Stimulated activated naive CD4-positive, alpha-beta T cell (primary cell): ENCODE measurements around the gene STX10.

ENCODE experiments used
- DNase-seq, 6 experiments: peaks; one replicate each; lab custom pipeline; 2025; lab: John Stamatoyannopoulos, UW

Gene STX10

DNA sequence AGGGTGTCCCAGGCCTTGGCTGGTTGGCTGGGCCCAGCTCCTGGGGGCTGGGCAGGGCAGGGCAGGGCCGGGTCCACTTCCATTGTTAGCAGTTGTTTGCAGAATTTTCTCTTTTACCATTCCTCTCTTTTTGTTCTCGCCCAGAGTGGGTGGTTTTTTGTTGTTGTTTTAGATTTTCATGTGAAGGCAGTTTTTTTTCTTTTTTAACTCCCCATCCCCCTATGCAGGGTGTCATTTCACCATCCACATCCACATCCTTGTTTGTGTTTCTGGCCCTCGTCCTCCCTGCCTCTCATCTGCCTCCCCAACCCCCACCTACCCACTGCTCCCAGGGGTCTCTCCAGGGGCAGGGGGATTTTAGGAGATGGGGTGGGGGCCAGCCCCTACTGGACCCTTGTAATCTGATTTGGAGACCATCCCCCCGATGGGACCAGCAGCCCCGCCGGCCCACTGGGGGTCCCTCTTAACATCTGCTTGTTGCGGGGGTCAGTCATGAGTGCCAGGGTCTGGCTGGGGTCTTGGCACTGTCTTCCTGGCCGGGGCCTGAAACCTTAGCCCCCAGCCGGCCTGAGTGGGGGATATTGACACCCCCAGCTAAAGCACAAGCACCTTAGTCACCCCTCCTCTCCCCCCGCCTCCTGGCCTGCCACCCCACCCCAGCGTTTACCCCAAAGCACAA is 10.4 kb downstream of the STX10 start:
- no peak for DNase-seq

DNA sequence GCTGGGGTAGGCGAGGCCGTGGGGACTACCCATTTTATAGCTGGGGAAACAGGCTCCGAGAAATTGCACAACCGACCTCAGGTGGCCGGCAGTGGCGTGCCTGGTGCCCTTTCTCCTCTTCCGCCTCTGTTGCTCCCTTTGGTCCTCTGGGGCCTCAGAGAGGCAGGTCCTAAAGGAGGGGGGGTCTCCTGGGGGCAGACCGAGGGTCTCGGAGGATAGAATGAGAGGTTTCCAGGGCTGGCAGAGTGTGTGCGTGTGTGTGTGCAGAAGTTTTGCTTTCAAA is 11.3 kb downstream of the STX10 start:
- DNase-seq = no peak

DNA sequence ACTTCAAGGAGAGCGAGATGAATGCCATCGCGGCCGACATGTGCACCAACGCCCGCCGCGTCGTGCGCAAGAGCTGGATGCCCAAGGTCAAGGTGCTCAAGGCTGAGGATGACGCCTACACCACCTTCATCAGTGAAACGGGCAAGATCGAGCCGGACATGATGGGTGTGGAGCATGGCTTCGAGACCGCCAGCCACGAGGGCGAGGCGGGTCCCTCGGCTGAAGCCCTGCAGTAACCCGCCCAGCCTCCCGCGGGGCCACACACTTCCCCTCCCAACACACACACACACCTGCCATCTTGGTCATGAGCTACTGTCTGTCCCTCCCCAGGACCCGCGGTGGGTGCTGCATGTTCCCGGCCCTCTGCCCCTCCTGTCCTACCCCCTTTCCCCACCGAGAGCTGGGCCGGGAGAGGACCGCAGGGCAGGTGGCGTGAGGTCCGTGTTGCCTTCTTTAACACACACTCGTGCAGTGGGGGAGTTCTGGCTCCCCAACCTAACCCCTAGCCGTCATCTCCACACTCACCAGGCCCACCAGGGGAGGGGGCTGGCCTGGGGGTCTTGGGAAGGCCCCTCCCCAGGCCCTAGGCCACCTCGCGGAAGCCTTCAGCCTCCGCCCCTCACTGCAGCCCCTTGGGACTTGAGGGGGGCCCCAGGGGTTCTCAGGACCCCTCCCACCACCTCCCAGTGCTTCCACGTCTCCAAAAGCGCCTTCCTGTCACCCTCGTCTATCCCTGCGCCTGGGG is 11.8 kb downstream of the STX10 start:
- DNase-seq = no peak

DNA sequence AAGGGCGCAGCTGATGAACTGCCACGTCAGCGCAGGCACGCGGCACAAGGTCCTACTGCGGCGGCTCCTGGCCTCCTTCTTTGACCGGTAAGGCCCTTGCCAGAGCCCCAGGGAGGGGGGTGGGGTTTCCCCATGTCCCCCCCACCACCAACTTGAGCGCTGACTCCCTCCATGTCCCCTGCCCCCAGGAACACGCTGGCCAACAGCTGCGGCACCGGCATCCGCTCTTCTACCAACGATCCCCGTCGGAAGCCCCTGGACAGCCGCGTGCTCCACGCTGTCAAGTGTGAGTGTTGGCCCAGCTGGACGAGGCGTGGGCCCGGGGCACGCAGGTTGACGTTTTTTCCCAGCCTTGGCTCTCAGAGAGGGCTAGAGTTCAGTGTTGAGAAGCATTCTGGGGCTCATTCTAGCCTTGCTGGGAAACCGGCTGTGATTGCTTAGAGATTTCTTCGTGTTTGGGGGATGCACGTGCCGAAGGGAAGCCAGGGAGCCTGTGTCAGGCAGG is 12.8 kb downstream of the STX10 start:
- DNase-seq = no peak

DNA sequence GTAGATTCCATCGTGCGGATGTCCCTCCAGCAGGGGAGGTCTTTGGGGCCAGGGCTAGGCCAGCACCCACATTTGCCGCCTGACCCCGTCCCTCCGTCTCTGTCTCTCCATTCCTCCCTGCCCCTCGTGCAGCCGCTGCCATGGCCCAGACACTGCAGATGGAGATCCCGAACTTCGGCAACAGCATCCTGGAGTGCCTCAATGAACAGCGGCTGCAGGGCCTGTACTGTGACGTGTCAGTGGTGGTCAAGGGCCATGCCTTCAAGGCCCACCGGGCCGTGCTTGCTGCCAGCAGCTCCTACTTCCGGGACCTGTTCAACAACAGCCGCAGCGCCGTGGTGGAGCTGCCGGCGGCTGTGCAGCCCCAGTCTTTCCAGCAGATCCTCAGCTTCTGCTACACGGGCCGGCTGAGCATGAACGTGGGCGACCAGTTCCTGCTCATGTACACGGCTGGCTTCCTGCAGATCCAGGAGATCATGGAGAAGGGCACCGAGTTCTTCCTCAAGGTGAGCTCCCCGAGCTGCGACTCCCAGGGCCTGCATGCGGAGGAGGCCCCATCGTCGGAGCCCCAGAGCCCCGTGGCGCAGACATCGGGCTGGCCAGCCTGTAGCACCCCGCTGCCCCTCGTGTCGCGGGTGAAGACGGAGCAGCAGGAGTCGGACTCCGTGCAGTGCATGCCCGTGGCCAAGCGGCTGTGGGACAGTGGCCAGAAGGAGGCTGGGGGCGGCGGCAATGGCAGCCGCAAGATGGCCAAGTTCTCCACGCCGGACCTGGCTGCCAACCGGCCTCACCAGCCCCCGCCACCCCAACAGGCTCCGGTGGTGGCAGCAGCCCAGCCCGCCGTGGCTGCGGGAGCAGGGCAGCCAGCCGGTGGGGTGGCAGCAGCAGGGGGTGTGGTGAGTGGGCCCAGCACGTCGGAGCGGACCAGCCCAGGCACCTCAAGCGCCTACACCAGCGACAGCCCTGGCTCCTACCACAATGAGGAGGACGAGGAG is 14.8 kb downstream of the STX10 start:
- no peak for DNase-seq

DNA sequence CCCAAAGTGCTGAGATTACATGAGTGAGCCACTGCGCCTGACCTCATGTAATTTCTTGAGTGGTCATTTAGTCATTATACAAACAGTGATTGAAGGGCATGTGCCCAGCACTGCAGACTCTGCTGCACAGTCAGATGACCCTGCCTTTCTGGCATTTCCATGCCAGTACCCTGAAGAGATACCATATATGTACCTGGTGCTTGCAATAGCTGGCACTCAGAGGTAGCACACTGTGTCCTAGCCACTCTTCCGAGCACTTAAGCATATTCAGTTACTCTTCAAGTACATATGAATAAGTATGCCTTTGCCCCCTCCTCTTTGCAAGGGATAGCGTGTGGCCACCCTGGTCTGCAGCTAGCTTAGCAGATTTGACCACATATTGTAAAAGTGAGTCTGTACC is 15.5 kb downstream of the STX10 start:
- DNase-seq = no peak

DNA sequence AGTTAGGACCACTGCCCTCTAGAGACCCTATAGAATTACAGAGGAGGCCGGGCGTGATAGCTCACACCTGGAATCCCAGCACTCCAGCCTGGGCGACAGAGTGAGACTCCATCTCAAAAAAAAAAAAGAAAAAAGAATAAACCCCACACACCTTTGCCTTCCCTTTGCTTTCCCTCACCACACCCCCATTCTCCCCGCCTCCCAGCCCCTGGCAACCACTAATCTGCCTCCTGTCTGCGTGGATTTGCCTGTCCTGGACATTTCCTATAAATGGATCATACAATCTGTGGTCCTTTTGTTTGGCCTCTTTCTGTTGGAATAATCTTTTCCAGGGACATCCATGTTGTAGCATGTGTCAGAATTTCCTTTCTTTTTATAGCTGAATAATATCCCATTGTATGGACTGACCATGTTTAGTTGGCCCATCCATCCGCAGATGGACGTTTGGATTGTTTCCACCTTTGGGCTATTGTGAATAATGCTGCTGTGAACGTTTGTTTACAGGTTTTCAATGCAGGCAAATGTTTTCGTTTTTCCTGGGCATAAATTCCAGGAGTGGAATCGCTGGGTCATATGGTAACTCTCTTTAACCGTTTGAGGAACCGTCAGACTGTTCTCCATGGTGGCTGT is 16.8 kb downstream of the STX10 start:
- DNase-seq = no peak

DNA sequence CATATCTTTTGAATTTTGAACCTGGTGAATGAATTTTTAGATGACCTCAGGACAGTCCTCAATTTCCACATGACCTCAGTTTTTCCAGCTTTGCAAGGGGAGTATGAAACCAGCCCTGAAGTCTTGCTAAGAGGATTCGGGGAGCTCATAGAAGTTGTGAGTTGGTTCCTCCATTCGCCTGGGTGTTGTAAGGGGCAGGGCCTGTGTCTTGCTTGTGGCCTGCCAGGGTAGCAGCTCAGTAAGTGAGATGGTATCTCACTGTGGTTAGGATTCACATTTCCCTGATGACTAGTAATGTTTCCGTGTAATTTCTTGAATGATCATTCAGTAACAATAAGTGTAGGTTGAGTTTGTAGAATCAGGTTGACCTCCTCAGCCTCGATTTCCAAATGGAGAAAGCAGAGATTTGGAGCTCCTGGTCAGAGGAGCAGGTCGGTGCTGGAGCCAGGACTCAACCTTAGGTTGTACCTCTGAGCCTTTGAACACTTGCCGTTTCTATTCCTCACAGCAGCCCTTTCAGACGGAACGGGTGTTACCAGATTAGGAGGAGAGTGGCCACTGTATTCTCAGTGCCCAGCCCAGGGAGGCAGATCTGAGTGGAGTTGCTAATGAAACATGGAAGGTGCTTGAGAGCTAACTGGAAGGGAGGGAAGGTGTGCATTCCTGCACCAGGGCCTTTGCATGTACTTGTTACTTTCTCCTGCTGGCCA is 17.5 kb downstream of the STX10 start:
- no peak for DNase-seq

DNA sequence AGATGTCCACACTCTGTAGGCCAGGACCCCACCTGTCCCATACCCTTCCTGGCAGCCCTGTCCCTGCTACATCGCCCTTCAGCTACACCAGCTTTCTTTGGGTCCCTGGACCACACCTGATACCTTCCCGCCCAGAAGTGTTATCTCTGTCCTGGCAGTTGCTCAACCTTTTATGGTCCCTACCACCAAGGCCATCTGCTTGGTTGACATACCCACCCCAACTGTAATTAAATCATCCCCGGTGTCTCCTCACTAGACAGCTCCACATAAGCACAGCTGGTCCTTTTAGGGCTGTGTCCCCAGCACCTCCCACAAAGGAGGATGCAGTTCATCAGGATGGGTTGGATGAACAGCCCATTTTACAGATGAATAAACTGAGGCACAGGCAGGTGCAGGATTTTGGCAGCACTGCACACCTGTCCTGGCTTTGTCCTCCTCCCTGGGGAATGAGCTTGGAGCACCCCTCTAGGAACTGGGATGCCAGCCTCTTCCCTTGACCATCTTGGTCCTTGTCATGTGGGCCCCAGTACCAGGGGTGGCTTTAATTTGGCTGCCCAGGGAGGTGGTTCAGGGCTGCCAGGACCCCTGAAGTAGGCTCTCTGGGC is 19.2 kb downstream of the STX10 start:
- no peak for DNase-seq

DNA sequence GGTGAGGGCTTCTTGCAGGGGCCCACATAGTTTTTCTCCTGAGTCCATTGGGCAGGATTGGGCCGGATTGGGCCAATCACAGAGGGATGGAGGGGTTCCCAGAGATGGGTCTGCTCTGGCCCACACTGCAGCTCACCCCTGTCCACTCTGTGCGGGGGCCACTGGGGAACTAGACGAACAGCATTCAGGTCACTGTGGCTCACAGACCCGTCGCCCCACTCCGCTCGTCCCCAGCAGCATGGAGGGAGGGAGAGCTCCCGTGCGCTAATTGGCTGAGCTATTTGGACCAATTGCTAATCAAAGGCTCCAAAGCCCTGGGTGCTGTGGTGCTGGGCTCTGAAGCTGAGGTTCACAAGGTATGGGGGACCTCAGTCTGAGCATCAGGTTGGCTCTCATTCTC is 20.8 kb downstream of the STX10 start:
- DNase-seq = no peak

DNA sequence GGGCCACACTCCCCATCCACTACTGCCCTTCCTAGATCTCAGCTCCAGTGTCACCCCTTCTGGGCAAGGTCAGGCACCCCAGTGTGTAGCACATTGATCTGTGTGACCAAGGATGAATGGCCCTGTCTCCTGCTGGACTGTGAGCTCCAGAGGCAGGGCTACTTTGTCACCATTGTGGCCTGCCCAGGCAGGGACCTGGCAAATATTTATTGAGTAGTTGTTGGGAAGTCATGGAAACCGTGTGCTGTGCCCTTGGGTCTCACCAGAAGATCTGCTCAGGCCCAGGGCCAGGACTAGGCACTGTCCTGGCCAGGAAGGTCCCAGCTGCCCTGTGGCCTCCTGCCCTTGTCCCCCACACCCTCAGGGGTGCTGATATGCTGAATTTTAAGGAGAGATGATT is 21.6 kb downstream of the STX10 start:
- DNase-seq = no peak

DNA sequence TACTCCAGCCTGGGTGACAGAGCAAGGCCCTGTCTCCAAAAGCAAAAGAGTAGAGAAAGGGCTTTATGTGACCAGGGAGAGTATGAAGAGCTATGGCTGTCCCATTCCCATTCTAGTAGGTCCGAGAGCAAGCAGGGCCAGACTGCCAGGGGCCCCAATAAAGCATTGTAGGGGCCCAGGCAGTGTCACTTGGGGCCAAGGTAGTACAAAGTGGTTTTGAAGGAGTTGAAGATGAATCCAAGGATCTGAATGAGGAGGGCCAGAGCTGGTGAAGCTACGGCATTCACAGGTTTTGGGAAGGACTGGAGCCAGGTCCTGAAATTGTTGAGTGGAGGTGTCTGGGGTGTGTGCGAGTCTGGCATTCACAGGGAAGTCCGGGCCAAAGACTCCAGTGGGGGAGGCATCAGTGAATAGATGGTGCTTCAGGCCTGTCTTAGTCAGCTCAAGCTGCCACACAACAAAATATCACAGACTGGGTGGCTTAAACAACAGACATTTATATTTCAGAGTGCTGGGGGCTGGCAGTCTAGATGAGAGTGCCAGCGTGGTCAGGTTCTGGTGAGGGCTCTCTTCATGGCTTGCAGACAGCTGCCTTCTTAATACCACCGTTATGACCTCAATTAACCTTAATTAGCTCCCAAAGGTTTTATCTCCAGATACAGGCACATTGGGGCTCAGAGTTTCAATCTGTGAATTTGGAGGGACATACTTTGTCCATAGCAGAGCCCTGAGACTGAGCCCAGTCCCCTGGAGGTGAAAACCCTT is 22.2 kb downstream of the STX10 start:
- no peak for DNase-seq

DNA sequence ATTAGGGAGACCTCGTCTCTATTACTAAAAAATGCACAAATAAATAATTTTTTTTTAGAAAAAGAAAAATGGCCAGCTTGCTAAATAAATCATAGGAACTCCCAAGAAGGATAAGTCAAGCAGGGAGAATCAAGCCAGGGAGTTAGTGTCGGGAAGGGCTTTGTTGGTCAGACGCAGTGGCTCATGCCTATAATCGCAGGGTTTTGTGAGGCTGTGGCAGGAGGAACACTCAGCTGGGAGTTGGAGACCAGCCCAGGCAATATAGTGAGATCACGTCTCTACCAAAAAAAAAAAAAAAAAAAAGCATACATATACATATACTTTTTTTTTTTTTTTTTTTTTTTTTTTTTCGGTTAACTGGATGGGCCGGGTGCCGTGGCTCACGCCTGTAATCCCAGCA is 23.1 kb downstream of the STX10 start:
- DNase-seq = no peak

DNA sequence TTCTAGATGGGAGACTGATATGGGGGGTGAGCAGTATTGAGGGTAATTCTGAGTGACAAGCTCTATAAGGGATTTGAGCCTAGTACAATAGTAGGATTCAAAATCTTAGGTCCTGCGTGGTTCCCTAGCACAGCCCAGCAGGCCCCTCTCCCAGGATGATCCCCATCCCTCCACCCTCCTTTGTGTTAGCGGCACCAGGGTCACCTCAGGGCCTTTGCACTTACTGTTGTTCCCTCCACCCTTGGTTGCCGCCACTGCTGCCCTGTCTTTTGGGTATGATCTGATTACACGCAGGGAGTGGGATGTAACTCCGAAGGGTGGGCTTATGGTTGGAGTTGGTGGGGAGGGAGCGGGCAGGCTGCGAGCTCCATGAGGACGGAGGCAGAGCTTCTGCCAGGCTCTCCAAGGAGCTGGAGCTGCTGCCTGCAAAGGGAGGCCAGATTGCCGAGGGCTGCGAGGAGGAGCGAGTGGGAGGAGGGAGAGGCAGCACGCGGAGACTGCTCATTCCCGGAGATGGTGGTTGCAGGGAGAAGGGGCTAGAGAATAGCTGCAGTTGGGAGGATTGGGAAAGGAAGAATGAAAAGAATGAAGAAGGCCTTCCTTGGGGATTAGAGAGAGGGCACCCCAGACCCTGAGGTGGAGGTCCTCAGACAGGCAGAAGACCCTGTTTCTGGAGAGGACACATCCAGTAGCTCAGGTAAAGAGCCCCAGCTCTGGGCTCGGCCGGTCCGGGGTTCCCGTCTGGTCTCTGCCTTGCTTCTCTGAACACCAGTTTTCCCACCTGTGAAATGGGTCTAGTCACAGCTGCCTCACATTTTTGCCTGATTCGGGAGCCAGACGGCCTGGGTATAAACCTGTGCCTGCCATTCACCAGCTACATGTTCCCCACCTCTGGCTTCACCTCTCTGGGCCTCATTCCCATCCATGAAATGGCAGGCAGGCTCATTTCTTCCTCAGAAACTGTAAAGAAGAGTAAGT is 26.9 kb downstream of the STX10 start:
- no peak for DNase-seq

DNA sequence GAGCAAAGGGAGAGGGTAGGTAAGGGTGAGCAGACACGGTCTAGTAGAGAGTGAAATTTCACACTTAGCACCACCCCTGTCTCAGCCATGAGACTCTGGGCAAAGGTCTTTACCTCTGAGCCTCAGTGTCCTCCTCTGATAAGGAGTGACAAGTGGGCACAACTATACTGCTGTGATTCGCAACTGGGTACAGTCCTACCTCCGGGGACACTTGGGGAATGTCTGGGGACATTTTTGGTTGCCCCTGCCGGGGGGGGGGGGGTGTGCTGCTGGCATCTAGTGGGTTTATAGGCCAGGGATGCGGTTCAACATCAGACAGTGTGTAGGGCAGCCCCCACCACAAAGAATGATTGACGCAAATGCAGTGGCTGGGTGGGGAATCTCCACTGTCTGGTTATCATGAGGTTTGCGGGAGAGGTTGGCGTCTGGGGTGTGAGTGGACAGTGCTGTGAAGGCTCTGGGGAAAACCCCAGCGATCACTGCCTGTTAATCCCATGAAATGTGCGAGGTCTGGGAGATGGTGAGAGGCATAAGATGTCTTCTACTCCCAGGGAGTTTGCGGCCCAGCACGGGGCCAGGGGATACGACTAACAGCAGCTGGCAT is 27.8 kb downstream of the STX10 start:
- DNase-seq = no peak

DNA sequence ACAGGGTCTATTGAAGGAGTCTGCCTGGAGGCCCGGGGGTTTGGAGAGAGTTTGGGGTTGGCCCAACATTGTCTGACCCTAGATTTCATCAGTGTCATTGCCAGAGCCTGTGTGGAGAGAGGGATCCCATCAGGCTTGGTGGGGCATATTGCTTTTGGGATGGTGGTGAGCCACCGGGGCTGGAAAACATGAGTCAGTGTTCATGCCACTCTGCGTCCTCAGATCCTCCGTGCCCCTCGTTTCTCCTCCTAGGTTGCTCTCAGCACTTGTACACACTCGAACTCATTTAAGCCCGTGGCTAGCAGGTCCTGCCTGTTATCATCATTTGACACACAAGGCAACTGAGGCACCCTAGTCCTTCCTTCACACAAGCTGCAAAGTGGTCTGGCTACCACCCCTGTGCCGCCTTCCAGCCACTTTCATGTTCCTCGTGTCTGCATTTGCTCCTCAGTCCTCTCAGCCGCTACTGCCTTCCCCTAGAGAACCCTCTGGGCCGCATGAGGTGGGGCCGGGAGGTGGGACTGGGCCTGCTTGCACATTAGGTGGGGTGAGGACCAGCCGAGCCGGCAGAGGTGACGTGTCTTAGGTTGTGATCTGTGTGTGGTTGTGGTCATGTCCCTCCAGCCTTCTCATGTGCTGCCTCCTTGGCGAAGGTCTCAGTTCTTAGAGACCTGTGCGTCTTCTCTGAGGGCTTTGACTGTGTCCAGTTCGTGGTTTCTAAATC is 28.5 kb downstream of the STX10 start:
- DNase-seq = no peak

DNA sequence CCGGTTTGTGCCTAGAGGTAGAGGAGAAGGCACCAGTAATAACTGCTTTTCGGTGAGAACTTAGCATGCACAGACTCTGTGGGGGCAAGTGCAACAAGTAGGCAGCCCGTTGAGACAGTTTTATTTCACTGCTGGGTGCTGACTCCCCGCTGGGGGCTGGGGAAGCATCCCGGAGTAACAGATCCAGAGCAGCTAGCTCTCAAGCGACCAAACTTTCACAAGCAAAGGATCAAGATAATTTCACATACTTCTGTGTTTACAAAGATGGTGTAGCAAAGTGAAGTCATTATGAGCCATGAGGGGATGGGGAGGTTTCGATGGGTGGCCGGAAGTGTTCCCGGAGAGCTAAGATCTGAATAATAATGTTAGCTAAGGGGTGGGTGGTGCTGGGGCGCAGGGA is 29.4 kb downstream of the STX10 start:
- no peak for DNase-seq

DNA sequence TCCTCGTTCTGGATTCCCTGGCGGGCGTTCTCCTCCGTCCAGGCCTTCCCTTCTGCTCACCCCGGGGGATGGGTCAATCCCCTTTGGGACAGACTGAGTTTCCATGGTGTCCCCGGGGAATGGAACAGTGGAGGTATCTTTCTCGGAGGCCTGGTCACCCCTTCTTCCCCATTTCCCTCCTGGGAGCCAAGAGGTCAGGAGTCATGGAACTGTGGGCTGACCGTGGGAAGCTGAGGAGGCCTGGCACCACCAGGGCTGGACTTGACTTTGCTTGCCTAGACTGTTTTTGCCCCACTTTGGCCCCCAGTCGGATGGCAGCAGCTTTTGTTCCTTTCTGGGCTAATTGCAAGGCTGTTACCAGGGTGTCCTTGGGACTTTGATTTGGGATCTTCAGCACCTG is 30.1 kb downstream of the STX10 start:
- no peak for DNase-seq
